AG09309 (cell line): Measurements from ENCODE around the gene THOP1.

ENCODE experiments used
- DNase-seq: peaks from one replicate; pipeline ENCODE4 v3.0.0-alpha.2; 2010; ENCODE audit warnings: low read depth
- H3K4me3 ChIP-seq: 2 replicates; pipeline ENCODE4 v1.5.1; 2011; ENCODE audit warnings: mild to moderate bottlenecking, low read depth, low read length, moderate library complexity; ENCODE audit not compliant: control insufficient read depth
- CTCF ChIP-seq: IDR thresholded peaks from 2 replicates; pipeline ENCODE4 v1.5.1; 2011; ENCODE audit warnings: mild to moderate bottlenecking, low read depth, low read length, inconsistent platforms; ENCODE audit not compliant: insufficient read depth, control insufficient read depth; ENCODE audit errors: missing control alignments

Gene THOP1

GRCh38 chr19:2785244-2785997 is at the start of gene THOP1:
THOP1 (plus strand) TSS chr19:2785503; CDS start chr19:2785663, 160 bp downstream.
- peak within 1 kb of the TSS; percentile 67 for H3K4me3 ChIP-seq
- no peak for TF ChIP-seq CTCF
- DNase-seq, result peak; percentile 90

- H3K4me3 ChIP-seq, result no peak overlapping the region
- DNase-seq, result no peak
- TF ChIP-seq CTCF, result no peak
Observed at GRCh38 chr19:2736550-2737190, 48.6 kb upstream of the THOP1 start.

- TF ChIP-seq CTCF, result no peak
- H3K4me3 ChIP-seq, result peak within 1 kb of the TSS; percentile 89
- peak; percentile 97 for DNase-seq
Observed at GRCh38 chr19:2739602-2740313, 45.5 kb upstream of the THOP1 start, which contains the start of gene SLC39A3. SLC39A3 (minus strand) TSS chr19:2740017; CDS start chr19:2737257, 2,760 bp downstream.

GRCh38 chr19:2740314-2740656 is 45.0 kb upstream of the THOP1 start:
- no peak for TF ChIP-seq CTCF
- no peak overlapping the region for H3K4me3 ChIP-seq
- no peak for DNase-seq

- DNase-seq, result no peak
- H3K4me3 ChIP-seq, result no peak overlapping the region
- TF ChIP-seq CTCF, result no peak
Observed at GRCh38 chr19:2743099-2743498, 42.2 kb upstream of the THOP1 start.

GRCh38 chr19:2744113-2744512 is 41.2 kb upstream of the THOP1 start:
- TF ChIP-seq CTCF, result no peak
- DNase-seq, result no peak
- no peak overlapping the region for H3K4me3 ChIP-seq
